ENCODE results near the gene C17orf75. TPM values are rescaled to one million over a fixed set of nuclear protein-coding genes. Genes with fewer than 3 reads are reported as not detected.
A peak's percentile ranks its signal among the peaks of the same experiment; 100 is the strongest.

The C17orf75 gene
- total and polyA plus RNA-seq, 8 donors, result 6.3 to 17.5 (median 8.4) TPM

DNA sequence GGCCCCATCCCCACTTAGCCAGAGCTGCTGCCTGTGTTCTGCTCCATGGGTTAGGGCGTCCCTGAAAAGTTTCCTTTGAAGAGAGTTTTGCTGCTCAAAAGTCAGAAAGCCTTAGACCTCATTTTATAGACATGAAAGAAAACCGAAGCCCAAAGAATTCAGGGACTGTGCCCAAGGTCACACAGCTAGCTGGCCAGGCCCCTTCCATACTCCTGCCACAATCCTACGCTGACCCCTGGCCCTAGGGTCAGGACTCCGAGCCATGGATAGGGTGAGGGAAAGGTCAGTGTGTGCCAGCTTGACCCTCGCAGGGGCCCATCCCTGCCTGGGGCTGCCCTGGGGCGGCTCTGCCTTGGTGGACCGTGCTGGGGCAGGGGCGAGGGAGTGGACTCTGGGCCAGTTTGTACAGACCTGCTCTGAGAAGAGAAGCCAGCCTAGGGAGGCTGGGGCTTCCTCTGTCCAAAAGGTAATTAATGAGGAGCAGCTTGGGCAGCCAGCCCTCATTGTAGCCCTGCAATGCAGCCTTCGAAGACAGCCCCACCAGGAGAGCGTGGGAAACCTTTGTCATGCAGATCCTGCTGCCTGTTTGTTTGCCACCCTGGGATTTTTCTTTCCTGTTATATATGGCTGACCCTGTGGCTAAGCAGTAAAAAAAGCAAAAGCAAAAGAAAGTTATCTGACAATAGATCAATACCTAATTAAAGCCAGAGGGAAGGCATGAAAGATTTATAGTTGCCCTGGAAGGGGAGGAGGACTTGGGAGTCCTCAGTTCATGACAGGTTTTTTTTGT, 38.9 kb downstream of the C17orf75 start:
- no peaks in the 10 kb centered on the region for H3K4me1 ChIP-seq
- H3K36me3 ChIP-seq, result no peaks in the 10 kb centered on the region
- no peak for FAIRE-seq
- H3K9me3 ChIP-seq, result no peaks in the 10 kb centered on the region
- no peaks in the 10 kb centered on the region for H3K27me3 ChIP-seq
- peak overlapping the region; percentile 24 to 62 (median 54) for H3K27ac ChIP-seq
- no peak overlapping the region for H3K4me3 ChIP-seq
- intact Hi-C loops (cut with DNase I), result no loop called here
- no peak for TF ChIP-seq CTCF (IDR thresholded peaks at IDR 0.05)
- peak in 2 of 6 donors; percentile 27 to 44 for DNase-seq
- peak; percentile 19 to 84 (median 70) for ATAC-seq
- 60 to 63% methylated on average over 10 of the region's 10 CpGs for WGBS, 2 donors

DNA sequence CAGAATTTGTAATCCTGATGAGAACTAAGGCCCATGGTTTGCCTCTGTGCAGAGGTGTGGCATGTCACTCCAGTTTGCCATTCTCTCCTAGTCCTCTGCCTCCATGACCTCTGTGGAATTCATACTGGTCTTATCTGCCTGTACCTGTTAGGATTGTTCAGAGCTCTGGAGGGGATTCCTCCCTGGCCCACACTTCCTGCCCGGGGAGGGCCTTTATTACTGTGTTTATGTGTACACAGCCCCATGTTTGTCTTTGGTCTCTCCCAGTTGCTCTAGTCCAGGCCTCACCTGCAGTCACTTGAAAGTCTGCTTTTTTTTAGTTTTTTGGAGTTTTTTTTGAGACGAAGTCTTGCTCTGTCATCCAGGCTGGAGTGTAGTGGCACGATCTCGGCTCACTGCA, 39.9 kb downstream of the C17orf75 start:
- no peaks in the 10 kb centered on the region for H3K4me1 ChIP-seq
- intact Hi-C loops (cut with DNase I), result no loop called here
- FAIRE-seq, result no peak
- H3K27me3 ChIP-seq, result no peaks in the 10 kb centered on the region
- WGBS, 2 donors, result 72 to 78% methylated on average over 4 of the region's 4 CpGs
- ATAC-seq, result peak in 1 of 4 donors; percentile 23
- H3K36me3 ChIP-seq, result no peaks in the 10 kb centered on the region
- no peak for TF ChIP-seq CTCF (IDR thresholded peaks at IDR 0.05)
- no peak overlapping the region for H3K27ac ChIP-seq
- no peak for DNase-seq
- no peak overlapping the region for H3K4me3 ChIP-seq
- H3K9me3 ChIP-seq, result no peaks in the 10 kb centered on the region

DNA sequence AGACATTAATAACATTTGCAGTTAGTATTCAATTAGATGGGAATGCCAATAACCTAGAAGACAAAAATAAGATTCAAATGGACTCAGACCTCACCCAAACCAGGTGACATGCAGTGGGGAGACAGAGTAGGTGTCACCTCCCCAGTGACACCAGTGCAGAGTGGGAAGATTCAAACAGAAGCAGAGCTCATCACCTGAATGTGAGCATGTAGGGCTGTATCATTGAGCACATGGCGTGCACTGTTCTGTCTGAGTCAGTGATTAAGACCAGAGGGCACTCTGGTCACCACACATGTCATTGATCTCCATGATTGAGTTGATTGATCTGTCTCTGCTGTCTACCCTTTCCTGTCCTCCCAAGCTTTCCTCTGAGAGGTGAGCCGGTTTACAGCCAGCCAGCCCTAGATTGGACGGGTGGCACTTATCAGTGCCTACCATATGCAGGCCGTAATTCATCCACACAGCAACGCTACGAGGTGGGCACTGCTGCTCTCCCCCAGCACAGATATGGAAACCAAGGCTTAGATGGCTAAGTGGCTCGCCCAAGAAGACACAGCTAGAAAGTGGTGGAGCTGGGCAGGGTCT, 42.3 kb downstream of the C17orf75 start:
- Histone ChIP-seq H3K9me3 (no peaks in the 10 kb centered on the region), H3K4me1 (no peaks in the 10 kb centered on the region), H3K36me3 (no peaks in the 10 kb centered on the region), H3K27ac (no peak overlapping the region), H3K27me3 (no peaks in the 10 kb centered on the region), H3K4me3 (no peak overlapping the region)
- no peak for FAIRE-seq
- intact Hi-C loops (cut with DNase I), result no loop called here
- no peak for ATAC-seq
- 84 to 90% methylated on average over 7 of the region's 7 CpGs for WGBS, 2 donors
- no peak for TF ChIP-seq CTCF (IDR thresholded peaks at IDR 0.05)
- DNase-seq, result no peak

DNA sequence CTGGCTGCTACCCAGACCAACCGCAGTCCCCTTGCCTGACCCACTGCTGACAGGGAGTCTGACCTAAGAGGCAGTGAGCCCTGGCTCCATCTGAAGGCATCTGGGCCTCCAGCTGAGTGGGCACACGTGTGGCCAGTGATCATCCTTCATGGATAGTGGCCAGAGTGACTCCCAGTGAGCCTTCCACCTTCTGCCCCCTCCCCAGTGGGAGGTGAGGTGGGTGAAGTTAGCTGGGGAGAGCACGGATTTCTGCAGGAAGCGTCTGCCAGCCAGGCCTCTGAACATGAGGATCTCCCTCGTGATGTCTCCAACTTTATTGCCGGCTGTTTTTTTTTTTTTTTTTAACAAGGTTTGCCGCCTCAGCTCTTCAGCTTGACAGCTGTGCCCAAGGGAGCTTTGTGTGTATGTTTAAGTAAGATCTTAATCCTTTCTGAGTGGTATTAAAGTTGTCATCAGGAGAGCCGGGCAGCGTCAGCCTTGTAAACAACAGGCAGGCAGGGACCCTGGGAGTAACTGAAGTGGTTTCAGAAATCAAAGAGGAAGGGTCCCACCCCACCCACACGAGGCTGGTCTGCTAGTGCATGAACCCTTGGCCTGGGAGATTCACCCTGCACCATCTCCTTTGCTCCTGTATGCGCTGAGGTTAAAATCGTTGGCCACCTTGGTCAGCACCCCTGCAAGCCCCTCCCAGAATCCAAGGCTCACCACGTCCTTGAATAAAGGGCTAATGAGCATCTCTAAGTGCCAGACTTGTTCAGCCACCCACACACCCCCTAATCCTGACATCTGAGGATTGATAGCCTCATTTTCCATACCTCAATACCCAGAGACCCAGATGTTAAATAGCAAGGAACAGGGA, 43.0 kb downstream of the C17orf75 start:
- Histone ChIP-seq H3K36me3 (no peaks in the 10 kb centered on the region), H3K27ac (no peak overlapping the region), H3K9me3 (no peaks in the 10 kb centered on the region), H3K4me1 (no peaks in the 10 kb centered on the region), H3K4me3 (no peak overlapping the region), H3K27me3 (no peaks in the 10 kb centered on the region)
- intact Hi-C loops (cut with DNase I), result no loop called here
- peak in 1 of 4 donors; percentile 19 for ATAC-seq
- no peak for FAIRE-seq
- no peak for DNase-seq
- WGBS, 2 donors, result 59 to 62% methylated on average over 13 of the region's 13 CpGs
- TF ChIP-seq CTCF (IDR thresholded peaks at IDR 0.05), result no peak

Data from pancreas (tissue), 10 donors.